HG03066 (cell line): Measurements from ENCODE around the gene GLDC.
A peak's percentile ranks its signal among the peaks of the same experiment; 100 is the strongest.
"Not testable (repeated sequence)": the region's sequence is repeated elsewhere in the genome, so short reads cannot be mapped to it uniquely, and the experiment has no call there.

Experiments used
- ATAC-seq: cut with Tn5 transposase; IDR thresholded peaks from one replicate; pipeline ENCODE4 v1.9.1; 2021; ENCODE audit warnings: low read depth; ENCODE audit not compliant: unreplicated experiment

The GLDC gene

DNA sequence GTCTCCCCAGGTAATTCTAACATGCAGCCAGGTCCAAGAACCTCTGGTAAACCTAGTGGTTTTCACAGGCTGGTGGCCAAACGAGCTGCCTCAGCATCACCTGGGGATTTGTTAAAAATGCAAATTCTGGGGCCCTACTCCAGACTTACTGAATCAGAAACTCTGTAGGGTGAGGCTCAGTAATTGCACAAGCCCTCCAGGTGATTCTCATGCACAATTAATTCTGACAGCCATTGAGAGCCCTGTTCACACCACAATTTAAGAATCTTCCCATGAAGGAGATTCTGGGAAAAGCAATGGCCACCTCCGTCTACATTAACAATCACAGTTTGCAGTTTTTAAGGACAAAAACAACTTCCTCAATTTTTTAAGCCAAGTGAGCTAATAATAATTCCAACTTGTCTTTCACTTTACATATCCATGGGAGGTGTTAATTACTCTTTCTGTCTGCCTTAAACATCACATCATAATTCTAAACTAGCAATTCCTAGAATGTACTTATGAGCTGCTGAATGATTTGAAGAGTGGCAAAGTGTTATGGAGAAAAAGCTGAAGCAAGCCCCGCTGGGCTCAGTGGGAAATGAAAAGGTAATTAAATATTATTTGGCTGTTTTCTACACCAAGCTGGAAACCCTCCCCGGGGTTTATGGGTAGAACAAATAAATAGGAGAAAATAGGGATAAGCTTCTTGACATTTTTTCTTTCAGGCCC is 70.0 kb downstream of the GLDC start:
- peak; percentile 94 for ATAC-seq

DNA sequence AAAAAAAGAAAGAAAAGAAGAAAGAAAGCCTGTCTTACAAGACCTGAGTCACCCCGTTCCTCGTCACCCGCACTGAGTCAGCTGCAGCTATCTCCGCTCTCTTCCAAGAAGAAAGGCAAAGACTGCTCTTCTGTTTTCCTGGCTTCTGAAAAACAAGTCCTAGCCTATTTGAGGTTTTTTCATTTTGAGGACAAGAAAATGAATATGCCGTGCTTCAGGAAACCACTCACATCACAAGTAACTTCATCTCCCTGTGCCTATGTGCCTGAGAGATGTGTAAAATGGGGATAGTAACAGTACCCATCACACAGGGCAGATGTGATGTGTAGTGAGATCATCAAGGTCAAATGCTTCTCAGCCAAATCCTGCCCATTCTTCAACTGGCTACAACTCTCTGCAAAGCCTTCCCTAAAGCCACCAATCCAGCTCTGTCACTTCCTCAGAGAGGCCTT is 78.4 kb downstream of the GLDC start:
- no peak for ATAC-seq

DNA sequence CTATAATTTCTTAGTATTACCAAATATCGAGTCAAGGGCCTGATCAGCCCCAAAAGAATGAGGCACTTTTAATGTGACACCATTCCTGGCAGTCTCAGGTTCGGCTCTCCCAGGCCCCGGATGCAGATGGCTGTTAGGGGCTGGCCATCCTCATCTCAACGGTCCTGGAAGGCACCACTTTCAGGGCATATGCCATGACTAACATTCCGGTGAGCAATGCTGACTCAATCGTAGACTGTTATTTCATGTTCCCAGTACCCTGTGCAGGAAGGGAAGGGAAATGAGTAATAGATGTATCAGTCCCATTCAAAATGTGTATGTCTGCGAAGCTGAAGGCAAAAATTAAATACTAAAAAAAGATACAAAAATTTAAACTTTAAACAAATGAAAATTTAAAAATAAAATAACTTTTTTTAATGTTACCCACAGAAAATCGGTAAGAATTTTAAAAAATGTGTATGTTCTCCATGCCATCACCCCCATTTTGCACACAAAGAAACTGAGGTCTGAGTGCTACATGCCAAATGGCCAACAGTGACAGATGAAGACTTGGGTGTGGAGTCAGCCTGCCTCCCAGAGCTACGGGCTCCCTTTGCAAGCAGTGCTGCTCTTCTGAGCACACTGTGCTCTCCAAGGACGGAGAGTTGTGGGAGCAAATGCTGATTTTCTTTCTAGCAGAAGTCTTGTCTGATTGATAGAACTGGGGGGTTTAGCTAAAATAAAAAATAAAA is 79.0 kb downstream of the GLDC start:
- ATAC-seq, result no peak

DNA sequence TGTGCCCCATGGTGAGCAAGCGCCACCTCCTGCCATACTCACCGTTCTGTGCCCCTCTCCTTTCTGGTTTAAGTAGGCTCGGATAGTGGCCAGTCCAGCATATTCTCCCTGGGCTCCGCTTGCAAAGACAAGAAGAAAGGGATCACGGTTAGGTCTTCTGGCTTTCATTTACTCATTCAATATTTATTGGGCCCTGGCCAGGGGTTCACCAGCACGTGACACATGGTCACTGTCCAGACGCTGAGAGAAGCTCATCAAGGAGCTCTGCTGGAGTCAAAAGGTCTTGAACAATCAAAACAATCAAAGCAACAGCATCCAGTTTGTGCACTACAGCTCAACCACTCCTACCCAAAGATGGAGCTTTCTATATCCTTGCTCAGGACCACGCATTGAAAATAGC is 80.2 kb downstream of the GLDC start:
- no peak for ATAC-seq

DNA sequence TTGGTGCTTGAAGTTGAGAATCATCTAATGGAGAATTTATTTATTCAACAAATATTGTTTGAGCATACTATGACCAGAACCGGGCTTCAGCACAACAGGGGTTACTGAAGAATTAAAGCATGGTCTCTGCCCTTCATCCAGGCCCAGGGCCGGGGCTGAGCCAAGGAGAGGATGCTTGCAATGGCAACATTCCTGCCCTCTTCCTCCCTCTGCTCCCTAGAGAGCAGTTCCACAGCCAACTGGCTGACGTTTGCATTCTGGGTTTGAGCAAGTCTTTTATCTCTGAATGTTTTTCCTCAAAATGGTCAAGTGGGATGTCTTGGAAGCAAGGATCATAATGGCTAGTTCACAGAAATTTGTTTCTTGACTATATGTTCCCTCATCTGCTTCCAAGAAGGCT is 80.7 kb downstream of the GLDC start:
- ATAC-seq, result no peak

DNA sequence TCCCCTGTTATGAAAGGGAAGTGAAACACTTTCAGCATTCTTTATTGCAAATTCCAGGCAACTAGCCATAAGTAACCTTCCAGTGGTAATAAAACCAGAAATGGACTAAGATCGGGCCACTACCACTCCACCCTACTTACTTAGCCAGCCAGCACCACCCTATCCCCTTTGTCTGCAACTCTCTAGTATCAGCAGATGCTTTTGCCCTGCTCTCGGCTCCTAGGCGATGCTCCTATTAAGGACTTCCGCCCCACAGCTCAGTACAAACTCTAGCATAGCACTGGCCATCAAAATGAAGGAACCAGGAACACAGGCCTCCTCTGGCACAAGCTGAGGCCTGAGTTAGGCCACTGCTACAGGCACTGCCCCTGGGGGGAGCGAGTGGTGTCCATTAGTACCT is 81.2 kb downstream of the GLDC start:
- no peak for ATAC-seq

DNA sequence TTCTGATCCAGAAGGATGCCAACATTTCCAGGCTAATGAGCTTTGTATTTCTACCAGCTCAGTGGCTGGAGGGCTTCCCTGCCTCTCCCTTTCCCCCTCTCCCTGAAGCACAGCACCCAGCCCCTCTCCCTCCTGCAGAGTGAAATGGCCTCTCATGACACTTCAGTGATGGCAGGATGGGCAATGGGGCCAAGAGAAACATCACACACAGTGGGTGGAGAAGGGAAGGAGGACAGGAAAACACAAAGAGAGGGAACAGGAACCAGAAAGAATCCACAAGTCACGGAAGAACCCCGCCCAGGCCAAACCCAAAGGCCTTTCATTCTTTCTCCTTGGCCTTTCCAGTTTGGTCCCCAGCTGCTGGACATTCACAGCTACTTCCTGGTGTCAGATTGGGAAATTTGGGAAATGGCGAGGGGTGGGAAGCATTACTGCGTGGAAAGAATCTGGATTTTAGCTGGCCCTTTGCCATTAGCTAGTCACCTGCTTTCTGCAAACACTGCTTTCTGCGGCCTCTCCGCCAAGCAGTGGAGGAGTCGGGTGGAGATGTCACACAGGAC is 82.6 kb downstream of the GLDC start:
- no peak for ATAC-seq

DNA sequence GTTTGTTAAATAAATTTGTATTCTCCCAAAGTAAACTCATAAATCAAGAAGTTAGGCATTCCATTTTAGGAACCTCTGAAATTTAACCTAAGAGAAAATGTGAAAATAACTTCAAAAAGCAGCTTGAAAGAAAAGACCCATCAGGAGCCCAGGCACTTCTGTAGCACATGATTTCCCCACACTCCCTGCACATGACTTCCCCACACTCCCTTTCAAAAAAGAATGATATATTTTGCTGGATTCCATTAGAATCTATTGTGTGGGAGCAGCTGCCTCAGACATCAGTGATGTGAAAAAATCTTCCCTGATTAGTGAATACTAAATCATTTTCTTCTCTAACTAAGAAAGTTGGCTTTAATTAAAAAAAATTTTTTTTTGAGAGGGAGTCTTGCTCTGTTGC is 83.3 kb downstream of the GLDC start:
- no peak for ATAC-seq

DNA sequence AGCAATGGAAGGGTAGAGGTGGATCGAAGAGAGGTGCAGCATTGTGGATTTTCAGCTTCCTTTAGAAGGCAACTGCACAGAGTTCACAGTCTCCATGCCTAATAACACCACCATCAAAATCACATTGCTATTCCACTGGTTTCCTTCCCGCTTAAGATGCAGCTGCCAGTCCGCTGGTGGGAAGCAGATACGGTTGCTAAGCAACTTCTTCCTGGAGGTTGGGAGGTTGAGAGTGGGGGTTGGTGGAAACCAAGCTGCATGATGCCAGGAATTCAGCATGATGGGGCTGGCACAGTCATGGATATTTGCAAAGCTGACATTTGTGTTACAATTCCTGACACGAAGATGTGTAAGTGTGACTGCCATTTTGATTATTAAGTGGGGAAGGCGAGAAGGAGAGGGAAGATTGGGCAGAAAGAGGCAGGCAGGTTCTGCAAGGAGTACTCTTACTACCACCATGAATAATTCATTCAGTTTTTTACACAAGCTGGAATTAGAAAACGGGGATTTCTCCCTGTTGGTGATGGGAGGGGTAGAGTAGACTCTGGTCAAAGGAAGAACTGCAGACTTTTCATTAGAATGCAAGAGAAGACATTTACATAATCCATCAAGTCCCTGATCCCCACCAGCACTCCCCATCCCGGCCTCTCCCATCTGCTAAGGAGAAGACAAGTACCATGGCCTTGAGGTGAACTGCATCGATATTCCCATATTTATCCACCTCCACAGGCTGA is 87.5 kb downstream of the GLDC start:
- no peak for ATAC-seq

DNA sequence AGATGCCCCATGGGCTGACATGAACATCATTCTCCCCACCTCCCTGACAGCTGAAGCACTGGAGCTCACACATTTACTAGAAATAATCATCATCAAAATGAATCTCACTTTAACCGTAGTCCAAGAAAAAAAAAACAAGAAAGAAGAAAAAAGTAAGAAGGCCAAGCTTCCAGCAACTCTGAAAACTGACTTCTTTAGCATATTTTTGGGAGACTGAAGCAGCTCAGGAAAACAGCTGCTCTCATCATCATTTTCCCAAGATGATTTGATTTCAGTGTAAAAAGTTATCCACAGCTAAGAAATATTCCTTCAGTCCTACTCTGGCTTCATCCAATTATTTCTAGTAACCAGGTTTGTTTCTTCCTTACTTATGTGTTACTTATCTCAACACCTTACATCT is 91.7 kb downstream of the GLDC start:
- no peak for ATAC-seq

DNA sequence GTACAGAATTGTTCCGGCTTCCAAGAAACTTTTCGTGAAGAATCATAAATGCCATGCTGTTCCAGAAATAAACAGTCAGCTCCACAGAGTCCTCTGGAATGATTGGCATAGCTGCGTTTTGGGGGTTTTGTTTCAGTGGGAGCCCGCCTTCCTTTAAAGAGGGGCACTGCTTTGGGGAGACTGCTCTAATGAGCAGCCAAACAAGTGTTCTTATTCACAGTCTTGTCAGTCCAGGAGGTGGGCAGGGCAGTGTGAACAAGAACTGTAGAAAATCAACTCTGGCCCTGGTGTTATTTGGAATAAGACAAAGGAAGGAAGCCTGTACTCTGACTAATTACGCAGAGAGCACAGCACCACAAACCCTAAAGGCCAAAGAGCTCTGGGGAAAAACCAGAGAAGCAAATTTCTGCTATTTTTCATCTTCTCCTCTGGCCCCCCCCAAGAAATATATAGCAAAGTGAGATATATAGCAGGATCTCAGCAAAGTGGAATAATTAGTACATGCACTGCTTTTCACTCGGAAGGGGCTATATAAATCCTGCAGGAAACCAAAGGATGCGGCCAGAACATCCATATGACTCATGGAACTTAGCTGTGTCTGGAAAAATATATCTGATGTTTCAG is 92.9 kb downstream of the GLDC start:
- ATAC-seq, result no peak

DNA sequence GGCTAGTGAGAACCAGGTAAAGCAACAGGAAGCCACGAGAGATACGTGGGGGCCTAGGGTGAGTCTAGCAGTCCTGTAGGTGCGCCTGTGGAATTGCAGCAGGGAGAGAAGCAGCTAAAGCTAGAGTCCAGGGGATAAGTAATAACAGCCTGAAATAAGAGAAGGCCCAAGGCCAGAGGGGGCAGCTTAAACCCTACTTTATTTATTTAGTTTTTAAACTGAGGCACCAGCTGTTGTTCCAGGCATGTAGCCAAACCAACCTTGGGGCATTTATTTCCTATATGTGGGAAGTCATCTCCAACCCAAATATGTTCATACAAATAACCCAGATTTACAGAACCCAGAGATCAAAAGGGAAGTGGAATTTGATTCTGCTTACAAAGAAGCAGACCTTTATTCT is 93.5 kb downstream of the GLDC start:
- no peak for ATAC-seq

DNA sequence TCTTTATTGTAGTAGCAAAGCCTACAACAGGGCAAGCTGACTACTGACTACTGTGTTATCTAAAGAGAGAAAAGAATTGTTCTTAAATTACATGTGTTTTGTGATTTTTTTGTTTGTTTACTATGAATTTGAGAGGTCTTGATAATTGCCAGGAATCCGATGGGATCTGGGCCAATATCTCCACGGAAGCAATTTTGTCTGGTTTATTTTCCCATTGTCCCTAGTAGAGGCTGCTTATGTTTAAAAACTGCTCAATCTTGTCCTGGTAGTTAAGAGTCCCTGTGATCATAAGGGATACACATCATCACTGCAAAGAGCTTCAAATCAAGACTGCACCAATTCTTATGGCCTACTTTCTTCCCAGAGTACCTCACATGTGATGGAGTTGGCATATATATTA is 94.4 kb downstream of the GLDC start:
- no peak for ATAC-seq

DNA sequence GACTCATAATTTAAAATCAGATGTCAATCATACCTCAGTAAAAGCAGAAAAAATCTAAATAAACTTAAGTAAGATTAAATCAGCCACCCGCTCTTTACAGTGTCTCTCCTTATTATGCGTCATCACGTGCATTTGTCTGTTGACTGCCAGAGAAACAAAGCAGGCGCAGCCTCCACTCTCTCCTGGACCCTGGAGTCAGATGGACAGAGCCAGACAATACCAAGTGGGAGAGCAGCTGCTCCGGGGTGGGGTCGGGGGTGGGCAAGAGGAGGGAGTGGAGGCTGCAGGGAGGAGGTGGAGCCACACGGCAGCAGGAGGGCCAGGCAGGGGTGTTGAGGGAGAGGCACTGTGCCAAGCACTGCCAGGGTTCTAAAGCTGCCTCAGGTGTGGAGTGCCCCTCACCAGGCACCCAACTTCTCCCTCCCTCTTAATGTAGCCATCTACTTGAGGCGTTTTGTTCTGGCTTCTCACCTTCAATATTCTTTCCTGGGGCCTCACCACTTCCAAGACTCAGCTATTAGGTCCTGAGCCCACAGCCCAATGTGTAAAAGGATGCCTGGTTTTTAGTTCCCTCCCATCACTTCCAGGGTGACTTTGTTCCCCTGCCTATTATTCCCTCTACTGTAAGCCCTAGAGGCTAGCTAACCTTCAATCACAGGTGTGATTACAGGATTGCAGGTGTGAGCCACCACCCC is 96.3 kb downstream of the GLDC start:
- ATAC-seq, result no peak

DNA sequence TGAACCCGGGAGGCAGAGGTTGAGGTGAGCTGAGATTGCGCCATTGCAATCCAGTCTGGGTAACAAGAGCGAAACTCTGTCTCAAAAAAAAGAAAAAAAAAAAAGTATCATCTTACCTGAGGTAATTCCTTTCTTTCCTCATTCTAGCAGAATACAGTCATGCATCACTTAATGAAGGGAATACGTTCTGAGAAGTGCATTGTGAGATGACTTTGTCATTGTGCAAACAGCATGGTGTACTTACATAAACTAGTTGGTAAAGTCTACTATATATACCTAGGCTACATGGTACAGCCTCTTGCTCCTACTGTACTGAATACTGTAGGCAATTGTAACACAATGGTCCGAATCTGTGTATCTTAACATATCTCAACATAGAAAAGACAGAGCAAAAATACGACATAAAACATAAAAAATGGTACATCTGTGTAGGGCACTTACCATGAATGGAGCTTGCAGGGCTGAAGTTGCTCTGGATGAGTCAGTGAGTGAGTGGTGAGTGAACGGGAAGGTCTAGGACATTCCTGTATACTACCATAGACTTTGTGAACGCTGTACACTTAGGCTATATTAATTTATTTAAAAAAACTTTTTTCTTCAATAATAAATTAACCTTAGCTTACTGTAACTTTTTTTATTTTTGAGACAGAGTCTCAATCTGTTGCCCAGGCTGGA is 100.4 kb downstream of the GLDC start:
- ATAC-seq, result no peak

DNA sequence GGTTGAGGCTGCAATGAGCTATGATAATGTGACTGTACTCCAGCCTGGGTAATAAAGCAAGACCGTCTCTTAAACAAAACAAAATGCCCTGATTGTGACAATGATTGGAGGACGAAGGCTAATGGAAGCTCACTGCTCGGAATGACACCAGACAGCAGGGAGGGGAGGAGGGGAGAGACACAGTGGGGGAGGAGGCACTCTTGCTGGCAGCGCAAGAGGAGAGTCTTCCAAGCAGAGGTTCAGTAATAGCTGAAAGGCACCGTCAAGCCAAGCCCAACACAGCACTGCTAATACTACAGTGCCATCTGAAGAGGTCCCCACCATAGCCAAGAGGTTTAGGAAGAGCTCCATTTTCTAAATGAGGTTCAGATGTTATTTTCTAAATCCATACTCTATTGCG is 102.3 kb downstream of the GLDC start:
- no peak for ATAC-seq

DNA sequence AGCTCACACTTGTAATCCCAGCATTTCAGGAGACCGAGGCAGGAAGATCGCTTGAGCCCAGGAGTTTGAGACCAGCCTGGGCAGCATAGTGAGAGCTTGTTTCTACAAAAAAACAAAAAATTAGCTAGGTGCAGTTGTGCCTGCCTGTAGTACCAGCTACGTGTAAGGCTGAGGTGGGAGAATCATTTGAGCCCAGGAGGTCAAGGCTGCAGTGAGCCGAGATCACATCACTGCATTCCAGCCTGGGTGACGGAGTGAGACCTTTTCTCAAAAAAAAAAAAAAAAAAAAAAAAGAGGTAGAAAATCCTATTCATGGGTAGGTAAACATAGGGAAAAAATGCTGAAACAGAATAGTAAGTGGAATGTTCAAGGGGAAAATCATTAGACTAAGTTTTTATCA is 102.9 kb downstream of the GLDC start:
- ATAC-seq, result not testable (repeated sequence)

DNA sequence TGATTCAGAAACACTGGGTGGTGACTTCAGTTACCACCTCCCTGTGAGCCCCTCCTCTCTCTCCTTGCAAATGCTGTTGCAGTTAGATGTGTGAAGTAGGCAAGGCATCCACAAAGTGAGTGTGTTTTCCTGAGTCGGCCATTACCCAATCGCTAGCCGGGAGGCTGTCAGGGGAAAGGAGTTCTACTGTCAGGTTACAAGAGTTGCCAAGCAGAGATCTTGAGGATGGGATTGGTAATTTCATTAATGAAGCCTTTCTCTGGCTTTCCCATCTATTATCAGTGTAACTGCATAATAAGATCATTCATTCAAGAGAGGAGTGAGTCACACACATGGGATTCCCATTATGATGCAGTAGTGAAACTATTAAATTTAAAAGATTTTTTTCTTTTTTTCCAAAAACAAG is 106.9 kb downstream of the GLDC start:
- no peak for ATAC-seq

DNA sequence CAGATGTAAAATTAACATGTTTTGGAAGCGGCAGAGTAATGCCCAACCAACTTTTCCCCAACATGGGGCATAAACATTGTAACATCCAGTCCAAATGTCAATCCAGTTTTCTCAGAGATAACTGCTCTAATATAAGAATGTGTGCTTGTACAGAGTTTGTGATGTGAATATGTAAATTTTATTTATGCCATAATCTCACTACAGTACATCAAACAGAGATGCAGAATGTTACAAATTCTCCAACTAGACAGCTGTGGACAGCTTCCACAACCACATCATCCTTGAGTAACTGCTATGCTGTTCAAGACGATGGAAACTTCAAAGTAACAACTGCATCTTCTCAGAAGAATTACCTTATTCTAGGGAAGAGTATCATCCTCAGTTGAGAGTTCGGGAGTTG is 109.9 kb downstream of the GLDC start:
- no peak for ATAC-seq
